ENCODE measurements around the gene TAF3.

- TF ChIP-seq POLR2A (IDR thresholded peaks at IDR 0.05) (no peak), CTCF (IDR thresholded peaks at IDR 0.05) (no peak), POLR2AphosphoS5 (IDR thresholded peaks at IDR 0.05) (no peak)
Observed at GRCh38 chr10:7857262-7857661, 39.0 kb downstream of the TAF3 start.

Data from breast epithelium (tissue), 3 donors.